ENCODE results near the gene CACNA1G.

- TF ChIP-seq CTCF (IDR thresholded peaks at IDR 0.05) (no peak), POLR2A (IDR thresholded peaks at IDR 0.05) (no peak)
Observed at GRCh38 chr17:50660042-50660886, 99.7 kb downstream of the CACNA1G start.

Data from gastroesophageal sphincter (tissue), 3 donors.